ENCODE results near the gene FDX2. TPM values are rescaled to one million over a fixed set of nuclear protein-coding genes. Genes with fewer than 3 reads are reported as not detected.

Gene FDX2
- total and polyA plus RNA-seq, 2 of the 13 experiments (the other 11 are each of a cell fraction or from before 2014, with no cell fraction given) = 21.0 to 24.7 TPM

GRCh38 chr19:10315335-10316214 is at the start of gene FDX2 (continued):
- TF ChIP-seq, protein P1, sequence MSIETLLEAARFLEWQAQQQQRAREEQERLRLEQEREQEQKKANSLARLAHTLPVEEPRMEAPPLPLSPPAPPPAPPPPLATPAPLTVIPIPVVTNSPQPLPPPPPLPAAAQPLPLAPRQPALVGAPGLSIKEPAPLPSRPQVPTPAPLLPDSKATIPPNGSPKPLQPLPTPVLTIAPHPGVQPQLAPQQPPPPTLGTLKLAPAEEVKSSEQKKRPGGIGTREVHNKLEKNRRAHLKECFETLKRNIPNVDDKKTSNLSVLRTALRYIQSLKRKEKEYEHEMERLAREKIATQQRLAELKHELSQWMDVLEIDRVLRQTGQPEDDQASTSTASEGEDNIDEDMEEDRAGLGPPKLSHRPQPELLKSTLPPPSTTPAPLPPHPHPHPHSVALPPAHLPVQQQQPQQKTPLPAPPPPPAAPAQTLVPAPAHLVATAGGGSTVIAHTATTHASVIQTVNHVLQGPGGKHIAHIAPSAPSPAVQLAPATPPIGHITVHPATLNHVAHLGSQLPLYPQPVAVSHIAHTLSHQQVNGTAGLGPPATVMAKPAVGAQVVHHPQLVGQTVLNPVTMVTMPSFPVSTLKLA (IDR thresholded peaks at IDR 0.05) = peak; percentile 56
- TF ChIP-seq CHCHD3 (CRISPR knock-in tag; IDR thresholded peaks at IDR 0.05) (no peak), ZNF224 (CRISPR knock-in tag; IDR thresholded peaks at IDR 0.05) (no peak), ZNF652 (CRISPR knock-in tag; IDR thresholded peaks at IDR 0.05; ENCODE audit: borderline replicate concordance, low read depth) (no peak), HINFP (CRISPR knock-in tag; IDR thresholded peaks at IDR 0.05; ENCODE audit: low read depth) (peak; percentile 20; the same call in 1 of the 2 replicates), ARHGAP35 (CRISPR knock-in tag; IDR thresholded peaks at IDR 0.05; ENCODE audit: borderline replicate concordance) (no peak), STAT5B (CRISPR knock-in tag; IDR thresholded peaks at IDR 0.05) (no peak), ZBTB38 (CRISPR knock-in tag; IDR thresholded peaks at IDR 0.05) (peak; percentile 60; the same call in 1 of the 2 replicates), ATM (IDR thresholded peaks at IDR 0.05; ENCODE audit: borderline replicate concordance) (no peak), KDM1A (CRISPR knock-in tag; IDR thresholded peaks at IDR 0.05) (no peak), HNF4G (IDR thresholded peaks at IDR 0.05; ENCODE audit: borderline replicate concordance, low read depth, low read length) (no peak), HNF4G (CRISPR knock-in tag; IDR thresholded peaks at IDR 0.05; ENCODE audit: borderline replicate concordance, low read depth) (no peak), ZNF232 (CRISPR knock-in tag; IDR thresholded peaks at IDR 0.05; ENCODE audit: borderline replicate concordance) (no peak), ZNF562 (CRISPR knock-in tag; IDR thresholded peaks at IDR 0.05; ENCODE audit: borderline replicate concordance) (no peak), NCOA1 (CRISPR knock-in tag; IDR thresholded peaks at IDR 0.05) (no peak), YEATS2 (CRISPR knock-in tag; IDR thresholded peaks at IDR 0.05; ENCODE audit: borderline replicate concordance) (peak; percentile 81), ZKSCAN8 (CRISPR knock-in tag; IDR thresholded peaks at IDR 0.05; ENCODE audit: borderline replicate concordance) (no peak), CHD4 (IDR thresholded peaks at IDR 0.05; ENCODE audit: borderline replicate concordance, low read length) (no peak), MAZ (IDR thresholded peaks at IDR 0.05; ENCODE audit: borderline replicate concordance, low read depth, low read length) (no peak), MAZ (CRISPR knock-in tag; IDR thresholded peaks at IDR 0.05; ENCODE audit: low read depth) (peak; percentile 62)
- TF ChIP-seq, protein P2, sequence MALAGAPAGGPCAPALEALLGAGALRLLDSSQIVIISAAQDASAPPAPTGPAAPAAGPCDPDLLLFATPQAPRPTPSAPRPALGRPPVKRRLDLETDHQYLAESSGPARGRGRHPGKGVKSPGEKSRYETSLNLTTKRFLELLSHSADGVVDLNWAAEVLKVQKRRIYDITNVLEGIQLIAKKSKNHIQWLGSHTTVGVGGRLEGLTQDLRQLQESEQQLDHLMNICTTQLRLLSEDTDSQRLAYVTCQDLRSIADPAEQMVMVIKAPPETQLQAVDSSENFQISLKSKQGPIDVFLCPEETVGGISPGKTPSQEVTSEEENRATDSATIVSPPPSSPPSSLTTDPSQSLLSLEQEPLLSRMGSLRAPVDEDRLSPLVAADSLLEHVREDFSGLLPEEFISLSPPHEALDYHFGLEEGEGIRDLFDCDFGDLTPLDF (CRISPR knock-in tag; IDR thresholded peaks at IDR 0.05) = no peak
- TF ChIP-seq, protein P3, sequence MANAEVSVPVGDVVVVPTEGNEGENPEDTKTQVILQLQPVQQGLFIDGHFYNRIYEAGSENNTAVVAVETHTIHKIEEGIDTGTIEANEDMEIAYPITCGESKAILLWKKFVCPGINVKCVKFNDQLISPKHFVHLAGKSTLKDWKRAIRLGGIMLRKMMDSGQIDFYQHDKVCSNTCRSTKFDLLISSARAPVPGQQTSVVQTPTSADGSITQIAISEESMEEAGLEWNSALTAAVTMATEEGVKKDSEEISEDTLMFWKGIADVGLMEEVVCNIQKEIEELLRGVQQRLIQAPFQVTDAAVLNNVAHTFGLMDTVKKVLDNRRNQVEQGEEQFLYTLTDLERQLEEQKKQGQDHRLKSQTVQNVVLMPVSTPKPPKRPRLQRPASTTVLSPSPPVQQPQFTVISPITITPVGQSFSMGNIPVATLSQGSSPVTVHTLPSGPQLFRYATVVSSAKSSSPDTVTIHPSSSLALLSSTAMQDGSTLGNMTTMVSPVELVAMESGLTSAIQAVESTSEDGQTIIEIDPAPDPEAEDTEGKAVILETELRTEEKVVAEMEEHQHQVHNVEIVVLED (CRISPR knock-in tag; IDR thresholded peaks at IDR 0.05; ENCODE audit: borderline replicate concordance) = peak; percentile 61; the same call in 1 of the 2 replicates
- TF ChIP-seq, protein P4, sequence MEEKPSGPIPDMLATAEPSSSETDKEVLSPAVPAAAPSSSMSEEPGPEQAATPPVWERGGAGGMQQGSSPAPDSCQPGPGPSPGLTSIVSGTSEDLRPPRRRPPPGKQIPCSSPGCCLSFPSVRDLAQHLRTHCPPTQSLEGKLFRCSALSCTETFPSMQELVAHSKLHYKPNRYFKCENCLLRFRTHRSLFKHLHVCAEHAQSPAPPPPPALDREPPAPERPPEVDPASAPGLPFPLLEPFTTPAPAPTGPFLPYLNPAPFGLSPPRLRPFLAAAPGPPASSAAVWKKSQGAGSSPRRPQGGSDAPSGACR (CRISPR knock-in tag; IDR thresholded peaks at IDR 0.05) = no peak
